GM12872 (cell line): ENCODE data around the gene CAMTA1.

Experiments used
- CTCF ChIP-seq: IDR thresholded peaks from 3 replicates; pipeline ENCODE4 v1.5.1; 2011; ENCODE audit warnings: low read depth, mild to moderate bottlenecking, low read length, moderate library complexity; ENCODE audit not compliant: insufficient read depth

CAMTA1 gene

GRCh38 chr1:7536891-7537591 is 751.8 kb downstream of the CAMTA1 start:
- TF ChIP-seq CTCF: no peak

DNA sequence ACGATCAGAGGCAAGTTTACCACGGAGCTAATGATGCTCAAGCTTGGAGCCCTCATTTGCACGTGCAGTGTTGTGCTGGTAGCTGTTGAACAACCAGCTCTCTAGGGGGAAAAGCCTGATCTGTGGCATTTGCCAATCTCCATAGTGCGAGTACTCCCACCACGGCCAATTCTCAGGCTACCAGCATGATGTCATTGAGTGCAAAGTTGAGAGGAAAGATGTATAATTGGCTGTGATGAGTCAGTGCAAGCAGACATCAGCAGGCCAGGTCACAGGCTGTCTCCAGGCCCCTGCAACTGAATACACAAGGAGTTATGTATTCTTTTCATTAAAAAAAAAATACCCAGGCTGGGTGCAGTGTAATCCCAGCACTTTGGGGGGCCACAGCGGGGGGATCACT is 752.8 kb downstream of the CAMTA1 start:
- no peak for TF ChIP-seq CTCF

GRCh38 chr1:7538849-7539768 is 753.9 kb downstream of the CAMTA1 start:
- TF ChIP-seq CTCF: no peak

DNA sequence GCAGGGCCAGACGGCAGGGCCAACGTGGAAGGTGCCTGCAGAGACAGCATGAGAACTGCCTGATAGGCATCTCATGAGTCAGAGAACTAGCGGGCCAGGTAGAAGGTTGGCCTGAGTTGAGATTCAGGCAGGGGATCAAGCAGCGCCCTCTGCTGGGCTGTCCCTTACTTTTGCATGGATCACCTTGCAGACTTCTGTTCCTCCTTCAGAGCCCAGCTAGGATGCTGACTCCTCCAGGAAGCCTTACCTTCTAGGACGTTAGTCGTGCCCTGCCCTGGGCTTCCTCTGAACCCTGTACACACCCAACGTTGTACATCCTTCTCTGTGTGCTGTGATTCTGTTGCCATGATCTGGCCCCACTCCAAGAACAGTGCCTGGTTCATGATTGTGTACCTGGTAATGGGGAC is 754.5 kb downstream of the CAMTA1 start:
- peak; percentile 58 for TF ChIP-seq CTCF

DNA sequence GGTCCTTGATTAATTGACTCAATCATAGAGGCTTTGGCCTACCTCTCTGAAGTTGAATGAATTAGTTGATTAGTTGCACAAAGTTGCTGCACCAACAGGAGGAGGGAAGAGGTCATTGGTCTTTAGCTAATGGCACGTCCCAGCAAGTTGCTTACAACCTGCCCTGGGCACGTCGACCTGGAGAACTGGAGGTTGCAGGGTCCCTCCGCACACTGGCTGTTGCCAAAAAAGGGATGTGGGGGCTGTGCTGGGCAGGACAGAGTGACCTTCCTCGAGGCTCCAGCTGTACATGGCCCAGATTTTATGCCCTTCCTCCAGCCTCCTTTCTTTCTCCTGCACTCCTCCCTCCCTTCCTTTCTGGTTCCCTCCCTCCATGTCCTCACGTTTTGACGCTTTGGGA is 755.6 kb downstream of the CAMTA1 start:
- no peak for TF ChIP-seq CTCF

DNA sequence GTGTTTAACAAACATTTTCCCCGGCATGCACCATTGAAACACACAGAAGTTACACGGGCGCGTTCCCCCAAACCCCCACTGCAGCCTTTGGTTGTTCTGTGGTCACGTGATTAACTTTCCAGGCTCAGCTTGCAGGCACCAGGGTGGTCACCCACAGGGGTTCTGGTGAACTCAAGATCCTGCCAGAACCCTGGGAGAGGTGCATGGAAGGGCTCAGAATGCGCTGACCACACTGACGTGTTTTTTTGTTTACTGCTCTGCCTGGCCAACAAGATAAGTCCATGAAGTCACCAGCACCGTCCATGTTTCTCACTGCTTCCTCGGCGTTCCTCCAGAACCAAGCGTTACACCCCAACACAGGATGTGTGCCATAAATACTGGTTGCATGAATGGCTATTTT is 756.4 kb downstream of the CAMTA1 start:
- TF ChIP-seq CTCF: no peak

DNA sequence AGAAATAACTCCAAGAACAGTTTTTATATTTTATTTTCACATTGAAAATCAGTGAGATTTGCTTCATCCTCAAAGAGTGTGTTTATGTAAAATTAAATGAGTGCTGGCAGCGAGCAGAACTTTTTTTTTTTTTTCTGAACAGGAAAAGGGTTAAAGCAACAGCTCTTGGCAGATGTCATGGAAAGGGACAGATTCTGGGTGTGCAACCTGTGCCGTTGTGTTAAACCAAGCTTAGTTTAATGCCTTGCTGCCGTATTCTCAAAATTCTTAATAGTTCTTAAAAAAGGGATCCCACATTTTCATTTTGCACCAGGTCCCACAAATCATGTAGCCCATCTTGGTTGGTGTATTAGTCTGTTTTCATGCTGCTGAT is 758.5 kb downstream of the CAMTA1 start:
- no peak for TF ChIP-seq CTCF
